ENCODE results near the gene TNFRSF14. TPM values are rescaled to one million over a fixed set of nuclear protein-coding genes. Genes with fewer than 3 reads are reported as not detected.

The TNFRSF14 gene
- total RNA-seq, 2 experiments from 2014 or later: 15.7 to 18.5 TPM

GRCh38 chr1:2561898-2562895 lies 6.0 kb downstream of the TNFRSF14 start:
- no peaks in the 10 kb centered on the region for H3K9me3 ChIP-seq (ENCODE audit: low read length)
- no peak overlapping the region for H3K27ac ChIP-seq (ENCODE audit: low read depth, low read length, poor library complexity, severe bottlenecking)
- no peak for DNase-seq (ENCODE audit: low spot score)
- ChIA-PET CTCF (ENCODE audit: unreplicated experiment) (no interaction called here), POLR2A (interaction anchor here (1.2 kb wide), 1 partner anchor 23 kb away, joined by 4 read pairs; no protein-coding TSS in a partner anchor)
- no peak overlapping the region for H2AFZ ChIP-seq (ENCODE audit: low read length)
- H4K20me1 ChIP-seq (ENCODE audit: insufficient read depth, low read length): no peaks in the 10 kb centered on the region
- no peak overlapping the region for H3K4me3 ChIP-seq (ENCODE audit: low read depth, low read length, poor library complexity, severe bottlenecking)
- no peaks in the 10 kb centered on the region for H3K36me3 ChIP-seq (ENCODE audit: insufficient read depth, low read length)
- intact Hi-C loops (cut with micrococcal nuclease; ENCODE audit: unreplicated experiment): no loop called here
- no peak overlapping the region for H3K4me2 ChIP-seq (ENCODE audit: low read length)
- no TSS peak for BruUV-seq (replicated peaks)
- no peaks in the 10 kb centered on the region for H3K4me1 ChIP-seq (ENCODE audit: insufficient read depth, low read length, poor library complexity, severe bottlenecking)
- no peaks in the 10 kb centered on the region for H3K9me2 ChIP-seq (ENCODE audit: insufficient read depth, low read length)
- TF ChIP-seq, protein P1, sequence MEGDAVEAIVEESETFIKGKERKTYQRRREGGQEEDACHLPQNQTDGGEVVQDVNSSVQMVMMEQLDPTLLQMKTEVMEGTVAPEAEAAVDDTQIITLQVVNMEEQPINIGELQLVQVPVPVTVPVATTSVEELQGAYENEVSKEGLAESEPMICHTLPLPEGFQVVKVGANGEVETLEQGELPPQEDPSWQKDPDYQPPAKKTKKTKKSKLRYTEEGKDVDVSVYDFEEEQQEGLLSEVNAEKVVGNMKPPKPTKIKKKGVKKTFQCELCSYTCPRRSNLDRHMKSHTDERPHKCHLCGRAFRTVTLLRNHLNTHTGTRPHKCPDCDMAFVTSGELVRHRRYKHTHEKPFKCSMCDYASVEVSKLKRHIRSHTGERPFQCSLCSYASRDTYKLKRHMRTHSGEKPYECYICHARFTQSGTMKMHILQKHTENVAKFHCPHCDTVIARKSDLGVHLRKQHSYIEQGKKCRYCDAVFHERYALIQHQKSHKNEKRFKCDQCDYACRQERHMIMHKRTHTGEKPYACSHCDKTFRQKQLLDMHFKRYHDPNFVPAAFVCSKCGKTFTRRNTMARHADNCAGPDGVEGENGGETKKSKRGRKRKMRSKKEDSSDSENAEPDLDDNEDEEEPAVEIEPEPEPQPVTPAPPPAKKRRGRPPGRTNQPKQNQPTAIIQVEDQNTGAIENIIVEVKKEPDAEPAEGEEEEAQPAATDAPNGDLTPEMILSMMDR (conservative IDR thresholded peaks at IDR 0.05; ENCODE audit: low read length): peak; percentile 63
- no peak for TF ChIP-seq EZH2phosphoT487 (IDR thresholded peaks at IDR 0.05; ENCODE audit: borderline replicate concordance, low read depth, low read length)
- H3K79me2 ChIP-seq (ENCODE audit: insufficient read depth, low read depth, low read length): no peaks in the 10 kb centered on the region

DNA sequence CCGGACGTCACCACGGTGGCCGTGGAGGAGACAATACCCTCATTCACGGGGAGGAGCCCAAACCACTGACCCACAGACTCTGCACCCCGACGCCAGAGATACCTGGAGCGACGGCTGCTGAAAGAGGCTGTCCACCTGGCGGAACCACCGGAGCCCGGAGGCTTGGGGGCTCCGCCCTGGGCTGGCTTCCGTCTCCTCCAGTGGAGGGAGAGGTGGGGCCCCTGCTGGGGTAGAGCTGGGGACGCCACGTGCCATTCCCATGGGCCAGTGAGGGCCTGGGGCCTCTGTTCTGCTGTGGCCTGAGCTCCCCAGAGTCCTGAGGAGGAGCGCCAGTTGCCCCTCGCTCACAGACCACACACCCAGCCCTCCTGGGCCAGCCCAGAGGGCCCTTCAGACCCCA lies 7.0 kb downstream of the TNFRSF14 start:
- Histone ChIP-seq H3K9me3 (ENCODE audit: low read length) (no peaks in the 10 kb centered on the region), H3K4me2 (ENCODE audit: low read length) (no peak overlapping the region), H3K4me1 (ENCODE audit: insufficient read depth, low read length, poor library complexity, severe bottlenecking) (no peaks in the 10 kb centered on the region), H3K36me3 (ENCODE audit: insufficient read depth, low read length) (no peaks in the 10 kb centered on the region), H3K9me2 (ENCODE audit: insufficient read depth, low read length) (no peaks in the 10 kb centered on the region), H3K4me3 (ENCODE audit: low read depth, low read length, poor library complexity, severe bottlenecking) (no peak overlapping the region), H4K20me1 (ENCODE audit: insufficient read depth, low read length) (no peaks in the 10 kb centered on the region), H2AFZ (ENCODE audit: low read length) (no peak overlapping the region), H3K27ac (ENCODE audit: low read depth, low read length, poor library complexity, severe bottlenecking) (no peak overlapping the region), H3K79me2 (ENCODE audit: insufficient read depth, low read depth, low read length) (no peaks in the 10 kb centered on the region)
- TF ChIP-seq EZH2phosphoT487 (IDR thresholded peaks at IDR 0.05; ENCODE audit: borderline replicate concordance, low read depth, low read length): no peak
- TF ChIP-seq, protein P1 (conservative IDR thresholded peaks at IDR 0.05; ENCODE audit: low read length): no peak
- DNase-seq (ENCODE audit: low spot score): no peak
- CTCF ChIA-PET (ENCODE audit: unreplicated experiment): no interaction called here
- BruUV-seq (replicated peaks): no TSS peak
- POLR2A ChIA-PET: no interaction called here
- intact Hi-C loops (cut with micrococcal nuclease; ENCODE audit: unreplicated experiment): no loop called here
